IMR-90 (cell line): ENCODE data around the gene SAT1. TPM values are rescaled to one million over a fixed set of nuclear protein-coding genes. Genes with fewer than 3 reads are reported as not detected.

Experiments used
- ATAC-seq: fragments of 200-7000 bp; cut with Tn5 transposase; 2 replicates; pipeline ENCODE4 v1.9.1; 2020; ENCODE audit warnings: low read depth, mild to moderate bottlenecking, moderate library complexity
- BruUV-seq: library from RNA; stranded (reverse); fragments of 400-500 nt; replicated peaks from 2 replicates; lab custom pipeline; 2021; lab: Mats Ljungman, UMichigan
- CTCF ChIA-PET: fragments of 300-600 bp; formaldehyde crosslinking; extraction: SDS; loops from one replicate; lab custom pipeline; 2021; ENCODE audit warnings: antibody characterized with exemption; lab: Yijun Ruan, JAX
- POLR2A ChIA-PET: fragments of 300-600 bp; sonication (Branson Sonifier 250); formaldehyde crosslinking; loops from one replicate; lab custom pipeline; 2022; ENCODE audit warnings: antibody characterized with exemption; ENCODE audit not compliant: unreplicated experiment; lab: Charles Lee
- DNase-seq: peaks from one replicate; pipeline ENCODE4 v3.0.0; 2013
- H2AFZ ChIP-seq: replicated peaks from 2 replicates; pipeline ENCODE3; 2013; ENCODE audit warnings: low read length, mild to moderate bottlenecking; ENCODE audit not compliant: poor library complexity
- H2AK5ac ChIP-seq: 2 replicates; pipeline ENCODE4 v1.6.1; 2013; ENCODE audit warnings: low read depth, low read length, inconsistent platforms
- H2AK9ac ChIP-seq: replicated peaks from 2 replicates; pipeline ENCODE3; 2013; ENCODE audit warnings: mild to moderate bottlenecking, low read depth, low read length, moderate library complexity; ENCODE audit not compliant: poor library complexity
- H2BK120ac ChIP-seq: 2 replicates; pipeline ENCODE4 v1.6.1; 2013; ENCODE audit warnings: low read depth, low read length, inconsistent platforms
- H2BK15ac ChIP-seq: 3 replicates; pipeline ENCODE4 v1.6.1; 2013; ENCODE audit warnings: low read depth, low read length, inconsistent platforms
- H2BK20ac ChIP-seq: 2 replicates; pipeline ENCODE4 v1.6.1; 2013; ENCODE audit warnings: low read depth, mild to moderate bottlenecking, inconsistent platforms, low read length, moderate library complexity
- H2BK5ac ChIP-seq: 2 replicates; pipeline ENCODE4 v1.6.1; 2013; ENCODE audit warnings: mild to moderate bottlenecking, low read depth, low read length, inconsistent platforms; ENCODE audit not compliant: poor library complexity, severe bottlenecking
- H3K14ac ChIP-seq: replicated peaks from 2 replicates; pipeline ENCODE4 v1.6.1; 2013; ENCODE audit warnings: low read depth, low read length, inconsistent platforms
- H3K18ac ChIP-seq: 2 replicates; pipeline ENCODE4 v1.6.1; 2013; ENCODE audit warnings: low read depth, low read length, control low read depth
- H3K23ac ChIP-seq: 2 replicates; pipeline ENCODE4 v1.6.1; 2013; ENCODE audit warnings: low read depth, low read length, inconsistent platforms
- H3K27ac ChIP-seq: 2 replicates; pipeline ENCODE4 v1.5.1; 2013; ENCODE audit warnings: mild to moderate bottlenecking, control low read depth, low read length; ENCODE audit not compliant: insufficient read depth
- H3K27me3 ChIP-seq: 2 replicates; pipeline ENCODE4 v1.6.1; 2013; ENCODE audit warnings: low read length; ENCODE audit not compliant: control insufficient read depth, insufficient read depth
- H3K36me3 ChIP-seq: 2 replicates; pipeline ENCODE4 v1.6.1; 2013; ENCODE audit warnings: low read length, mixed read lengths; ENCODE audit not compliant: control insufficient read depth, insufficient read depth
- H3K4ac ChIP-seq: 2 replicates; pipeline ENCODE4 v1.6.1; 2013; ENCODE audit warnings: low read depth, low read length, inconsistent platforms
- H3K4me1 ChIP-seq: 2 replicates; pipeline ENCODE4 v1.6.1; 2013; ENCODE audit warnings: low read length, mixed read lengths; ENCODE audit not compliant: control insufficient read depth, insufficient read depth
- H3K4me2 ChIP-seq: 2 replicates; pipeline ENCODE4 v1.6.1; 2013; ENCODE audit warnings: low read depth, mild to moderate bottlenecking, control low read depth, low read length, moderate library complexity
- H3K4me3 ChIP-seq: 2 replicates; pipeline ENCODE4 v1.5.1; 2013; ENCODE audit warnings: low read depth, mild to moderate bottlenecking, control low read depth, low read length, moderate library complexity; ENCODE audit not compliant: insufficient read depth
- H3K56ac ChIP-seq: 2 replicates; pipeline ENCODE4 v1.6.1; 2013; ENCODE audit warnings: low read length, inconsistent platforms; ENCODE audit not compliant: insufficient read depth; ENCODE audit errors: extremely low read depth
- H3K79me1 ChIP-seq, 2 experiments: 2 replicates each; pipeline ENCODE4 v1.6.1; 2013; ENCODE audit warnings: low read length in 2 of 2, inconsistent platforms in 1 of 2, low read depth in 1 of 2
- H3K9ac ChIP-seq: 2 replicates; pipeline ENCODE4 v1.6.1; 2013; ENCODE audit warnings: low read depth, low read length, control low read depth
- H3K9me1 ChIP-seq: 2 replicates; pipeline ENCODE4 v1.6.1; 2013; ENCODE audit warnings: low read length, inconsistent platforms; ENCODE audit not compliant: insufficient read depth
- H3K9me3 ChIP-seq: 2 replicates; pipeline ENCODE4 v1.6.1; 2013; ENCODE audit warnings: low read length; ENCODE audit not compliant: control insufficient read depth, insufficient read depth
- H4K20me1 ChIP-seq: 2 replicates; pipeline ENCODE4 v1.6.1; 2013; ENCODE audit warnings: low read length, inconsistent platforms; ENCODE audit not compliant: insufficient read depth
- H4K5ac ChIP-seq: 2 replicates; pipeline ENCODE4 v1.6.1; 2013; ENCODE audit warnings: mild to moderate bottlenecking, low read depth, low read length, control low read depth
- H4K8ac ChIP-seq, 2 experiments: 2 replicates each; pipeline ENCODE4 v1.6.1; 2013; ENCODE audit warnings: low read depth in 2 of 2, low read length in 2 of 2, control low read depth in 1 of 2, inconsistent platforms in 1 of 2
- H4K91ac ChIP-seq: 2 replicates; pipeline ENCODE4 v1.6.1; 2013; ENCODE audit warnings: low read depth, low read length, inconsistent platforms; ENCODE audit not compliant: insufficient read depth
- POLR2A ChIP-seq: IDR thresholded peaks from 2 replicates; pipeline ENCODE4 v1.6.1; 2012; ENCODE audit warnings: mild to moderate bottlenecking, low read depth, low read length
- RAD21 ChIP-seq: IDR thresholded peaks from 2 replicates; pipeline ENCODE4 v1.6.1; 2012; ENCODE audit warnings: low read length, improper control_type of control experiment
- WGBS, 2 experiments: methylation state at CpG; one replicate each; pipeline versions ENCODE4 v1.1.5 to v1.1.7; 2013; ENCODE audit warnings: missing lambda C conversion rate in 2 of 2; ENCODE audit not compliant: insufficient read length in 1 of 2; ENCODE audit errors: extremely low coverage in 2 of 2; 5-methylcytosine and 5-hydroxymethylcytosine counted together
- dilution Hi-C: fragments of 300-500 bp; cut with HindIII; formaldehyde crosslinking; loops from one replicate; pipeline ENCODE4 v1.14.3; 2018; ENCODE audit warnings: low sequenced_read_pairs; ENCODE audit not compliant: unreplicated experiment
- in situ Hi-C: fragments of 300-500 bp; cut with MboI; formaldehyde crosslinking; loops from 3 replicates; pipeline ENCODE4 v1.14.3; 2019; ENCODE audit warnings: low sequenced_read_pairs, inconsistent platforms, mixed read lengths
- intact Hi-C: fragments of 100-400 bp; cut with micrococcal nuclease; formaldehyde crosslinking; loops from 2 replicates; pipeline ENCODE4 v1.10.0; 2022
- polyA plus RNA-seq, 3 experiments: library from polyadenylated mRNA; depleted of rRNA; stranded (reverse); fragments of >200 nt; gene quantifications; 2 replicates each; pipeline ENCODE4 v1.2.3, GENCODE V29; 2012; ENCODE audit warnings: low replicate concordance in 1 of 3
- total RNA-seq: library from RNA; depleted of rRNA; stranded (reverse); fragments of >200 nt; gene quantifications from 2 replicates; pipeline ENCODE4 v1.2.3, GENCODE V29; 2012

SAT1 gene
- total and polyA plus RNA-seq, 2 of the 4 experiments (the other 2 are of a cell fraction): 55.9 to 92.8 TPM

DNA sequence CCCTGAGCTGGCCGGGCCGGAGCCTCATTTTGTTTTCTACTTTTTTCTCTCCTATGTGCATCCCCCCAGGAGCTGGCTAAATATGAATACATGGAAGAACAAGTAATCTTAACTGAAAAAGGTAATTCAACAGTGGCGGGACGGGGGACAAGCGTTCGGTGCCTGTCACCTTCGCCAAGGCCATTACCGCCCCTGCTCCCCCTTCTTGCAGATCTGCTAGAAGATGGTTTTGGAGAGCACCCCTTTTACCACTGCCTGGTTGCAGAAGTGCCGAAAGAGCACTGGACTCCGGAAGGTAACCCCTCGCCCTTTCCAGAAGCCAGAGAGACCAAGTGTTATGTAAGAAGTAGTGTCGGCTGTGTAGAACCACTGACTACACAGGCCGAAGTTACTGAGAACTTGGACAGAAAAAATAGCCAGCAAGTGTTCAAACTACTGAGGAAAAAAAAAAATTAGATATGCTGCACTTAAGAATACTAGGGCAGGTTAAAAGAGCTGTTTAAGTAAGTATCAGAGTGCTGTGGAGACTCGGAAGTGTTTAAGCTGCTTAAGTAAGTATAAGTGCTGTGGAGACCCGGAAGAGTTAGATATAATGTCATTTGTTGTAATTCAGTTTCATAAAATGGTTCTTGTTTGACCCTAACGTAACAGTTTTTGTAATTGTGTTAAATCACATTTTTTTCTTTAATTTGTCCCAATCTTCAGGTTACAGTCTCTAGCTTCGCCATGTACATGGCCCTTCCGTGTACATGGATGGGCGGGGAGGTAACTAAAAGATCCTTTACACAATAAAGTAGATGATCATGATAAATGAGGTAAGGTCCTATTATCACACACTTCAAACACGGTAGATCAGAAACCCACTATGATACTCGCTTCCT, 856 bp downstream of the SAT1 start:
- Histone ChIP-seq H3K4me3 (peak overlapping the region; percentile 74), H4K91ac (no peak overlapping the region), H3K23ac (no peak overlapping the region; the same call in 1 of the 2 replicates), H3K36me3 (peaks cover 2% of the 10 kb centered on the region; the same call in 1 of the 2 replicates), H3K9me3 (no peaks in the 10 kb centered on the region), H3K4me2 (peak overlapping the region; percentile 97), H3K4ac (peak overlapping the region; percentile 70), H4K8ac (peak overlapping the region in 1 of 2 experiments; percentile 22; a peak in 1 of 4 replicates), H3K4me1 (no peaks in the 10 kb centered on the region; the same call in 1 of the 2 replicates), H2BK15ac (no peak overlapping the region), H3K9ac (peak overlapping the region; percentile 81), H2BK120ac (peak overlapping the region; percentile 25; the same call in 1 of the 2 replicates), H2AK9ac (peak overlapping the region; percentile 15), H3K79me1 (peaks cover 0 to 5% of the 10 kb centered on the region in 2 experiments; a peak in 2 of 4 replicates), H2AK5ac (peak overlapping the region; percentile 45; the same call in 1 of the 2 replicates), H2BK20ac (no peak overlapping the region; the same call in 1 of the 2 replicates), H3K27ac (peak overlapping the region; percentile 78), H3K18ac (peak overlapping the region; percentile 54), H3K27me3 (no peaks in the 10 kb centered on the region), H3K9me1 (no peaks in the 10 kb centered on the region), H2BK5ac (peak overlapping the region; percentile 56), H4K5ac (peak overlapping the region; percentile 41; the same call in 1 of the 2 replicates), H3K56ac (peak overlapping the region; percentile 24; the same call in 1 of the 2 replicates), H3K14ac (peak overlapping the region; percentile 72), H2AFZ (peak overlapping the region; percentile 38), H4K20me1 (peaks cover 3% of the 10 kb centered on the region; the same call in 1 of the 2 replicates)
- DNase-seq: no peak
- ChIA-PET CTCF (interaction anchor here (0.5 to 4.6 kb wide), 6 partner anchors 38 to 118 kb away, joined by 3 to 34 read pairs (median 3); no protein-coding TSS in a partner anchor), POLR2A (interaction anchor here (0.6 to 1.3 kb wide), 3 partner anchors 86 to 119 kb away, joined by 3 to 5 read pairs (median 4); no protein-coding TSS in a partner anchor)
- in situ Hi-C loops (loop anchor here (10.0 kb wide), 1 partner anchor 121 kb away; the partner anchor contains the start of genes APOO and CXorf58), dilution Hi-C loops (no loop called here), intact Hi-C loops (loop anchor here (1.0 to 5.0 kb wide), 3 partner anchors 118 to 268 kb away; partner anchors contain the start of genes EIF2S3 and KLHL15)
- 64% methylated on average over 4 of the region's 21 CpGs; no CpG with 5 or more reads in 1 of the 2 experiments for WGBS, 2 experiments
- ATAC-seq: no peak
- BruUV-seq: TSS peak; percentile 67
- peak; percentile 66 for TF ChIP-seq POLR2A
- no peak for TF ChIP-seq RAD21
